Stromal cell of bone marrow (primary cell): ENCODE results near the gene CST9.
"Not testable (repeated sequence)": the region's sequence is repeated elsewhere in the genome, so short reads cannot be mapped to it uniquely, and the experiment has no call there.

ENCODE experiments used
- DNase-seq: peaks from one replicate; pipeline ENCODE4 v3.0.0-alpha.2; 2012; ENCODE audit warnings: low read depth

CST9 gene

DNA sequence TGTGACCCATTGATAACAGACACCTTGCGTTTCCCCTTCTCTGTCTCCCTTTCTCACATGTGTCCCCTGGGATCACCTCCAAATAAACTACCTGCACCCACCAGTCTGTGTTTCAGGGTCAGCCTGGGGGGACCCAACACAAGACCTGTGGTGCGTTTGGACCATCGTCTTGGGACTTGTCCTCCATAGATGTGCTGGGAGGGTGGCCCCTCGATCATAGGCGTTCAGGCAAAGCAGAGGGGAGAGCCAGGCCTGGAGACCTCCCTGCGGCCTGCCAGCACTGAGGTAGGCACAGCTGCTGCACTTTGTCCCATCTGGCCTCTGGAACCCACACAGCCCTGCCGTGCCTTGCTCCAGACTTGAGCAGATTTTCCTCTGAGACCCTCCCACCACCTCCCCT lies 18.1 kb downstream of the CST9 start:
- no peak for DNase-seq

DNA sequence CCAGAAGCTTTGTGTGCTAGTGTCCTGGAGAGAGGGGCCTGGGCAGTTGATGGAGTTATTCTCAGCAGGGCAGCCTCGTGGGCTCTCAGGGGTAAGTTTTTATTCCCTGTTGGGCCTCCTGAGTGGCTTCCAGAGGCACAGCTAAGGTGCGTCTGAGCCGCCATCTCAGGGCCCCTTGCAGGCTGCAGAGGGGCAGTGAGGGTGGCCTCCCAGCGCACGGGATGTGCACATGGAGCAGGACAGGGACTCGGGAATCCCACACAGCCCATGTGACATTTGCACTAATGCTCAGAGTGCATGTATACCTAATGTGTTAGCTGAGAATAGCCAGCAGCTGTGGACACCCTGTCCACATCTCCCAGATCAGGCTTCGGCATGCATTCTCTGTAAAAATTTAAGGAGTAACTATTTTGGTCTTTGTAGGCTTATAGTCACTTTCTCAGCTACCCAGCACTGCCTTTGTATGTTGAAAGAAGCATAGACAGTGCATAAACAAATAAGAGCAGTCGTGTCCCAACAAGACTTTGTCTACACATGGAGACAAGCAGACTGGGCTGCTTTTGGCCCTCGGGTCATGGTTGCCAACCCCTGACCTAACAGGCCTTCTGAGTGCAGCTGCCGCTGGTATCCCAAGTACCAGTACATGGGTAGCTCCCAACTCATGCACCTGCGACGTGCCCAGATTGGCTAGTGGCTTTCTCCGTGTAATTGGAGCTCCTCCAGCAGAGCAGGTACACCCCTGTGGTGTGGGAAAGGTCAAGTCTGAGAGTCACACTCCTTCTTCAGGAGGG lies 18.8 kb downstream of the CST9 start:
- no peak for DNase-seq

DNA sequence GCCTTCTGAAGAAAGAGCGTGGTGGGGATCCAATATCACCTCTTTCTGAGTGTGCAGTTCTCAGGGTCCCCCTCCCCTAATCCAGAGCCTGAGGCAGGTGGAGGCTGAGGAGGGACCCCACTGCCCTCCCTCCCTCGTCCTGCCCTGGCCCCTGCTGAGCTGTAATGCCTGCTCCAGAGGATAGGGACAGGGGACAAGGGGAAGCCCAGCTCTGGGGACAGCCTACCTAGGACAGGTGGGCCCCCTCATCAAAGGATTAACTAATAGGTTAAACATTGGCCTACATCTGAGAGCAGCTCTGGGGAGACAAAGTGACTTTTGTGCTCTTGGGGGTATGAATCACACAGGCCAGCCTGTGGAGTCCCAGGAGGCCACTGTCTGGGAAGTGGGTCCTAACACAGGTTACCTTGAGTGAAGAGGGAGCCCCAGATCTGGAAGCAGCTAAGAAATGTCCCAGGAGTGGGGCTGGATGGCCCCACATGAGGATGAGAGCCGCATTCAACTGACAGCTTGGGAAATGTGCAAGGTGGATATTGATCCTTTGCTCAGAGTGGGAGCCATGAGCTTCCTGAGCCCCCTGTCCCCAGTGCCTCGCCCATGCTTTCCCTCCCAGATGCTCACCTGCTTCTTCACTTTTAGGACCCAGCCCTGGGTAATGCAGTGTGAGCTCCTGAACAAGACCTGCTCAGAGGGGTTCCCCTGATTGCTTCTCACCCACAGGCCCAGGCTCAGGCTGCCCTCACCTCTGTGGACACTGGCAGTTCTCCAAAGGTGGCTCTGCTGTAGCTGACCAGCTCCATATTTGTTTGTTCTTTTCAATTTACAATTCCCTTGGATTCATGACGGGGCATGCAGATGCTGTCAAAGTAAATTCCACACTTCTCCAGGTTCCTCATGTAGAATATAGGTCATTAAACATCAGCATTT lies 19.6 kb downstream of the CST9 start:
- DNase-seq, result no peak

DNA sequence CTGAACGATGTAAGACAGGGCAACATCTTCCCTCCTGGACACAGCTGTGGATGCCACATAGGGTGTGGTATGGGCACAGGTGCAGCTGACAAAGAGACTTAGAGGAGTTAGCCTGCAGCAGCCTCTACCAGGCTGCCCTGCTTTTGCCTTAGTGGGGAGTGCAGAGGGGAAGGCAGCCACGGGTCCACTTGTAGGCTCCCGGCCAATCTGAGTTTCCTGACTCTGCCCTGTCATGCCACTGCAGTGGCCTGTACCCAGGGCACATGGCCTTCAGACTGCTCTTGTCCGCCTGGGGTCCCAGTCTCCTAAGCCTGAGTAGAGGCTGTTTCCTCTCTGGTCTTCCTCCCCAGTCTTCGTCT lies 20.3 kb downstream of the CST9 start:
- no peak for DNase-seq

DNA sequence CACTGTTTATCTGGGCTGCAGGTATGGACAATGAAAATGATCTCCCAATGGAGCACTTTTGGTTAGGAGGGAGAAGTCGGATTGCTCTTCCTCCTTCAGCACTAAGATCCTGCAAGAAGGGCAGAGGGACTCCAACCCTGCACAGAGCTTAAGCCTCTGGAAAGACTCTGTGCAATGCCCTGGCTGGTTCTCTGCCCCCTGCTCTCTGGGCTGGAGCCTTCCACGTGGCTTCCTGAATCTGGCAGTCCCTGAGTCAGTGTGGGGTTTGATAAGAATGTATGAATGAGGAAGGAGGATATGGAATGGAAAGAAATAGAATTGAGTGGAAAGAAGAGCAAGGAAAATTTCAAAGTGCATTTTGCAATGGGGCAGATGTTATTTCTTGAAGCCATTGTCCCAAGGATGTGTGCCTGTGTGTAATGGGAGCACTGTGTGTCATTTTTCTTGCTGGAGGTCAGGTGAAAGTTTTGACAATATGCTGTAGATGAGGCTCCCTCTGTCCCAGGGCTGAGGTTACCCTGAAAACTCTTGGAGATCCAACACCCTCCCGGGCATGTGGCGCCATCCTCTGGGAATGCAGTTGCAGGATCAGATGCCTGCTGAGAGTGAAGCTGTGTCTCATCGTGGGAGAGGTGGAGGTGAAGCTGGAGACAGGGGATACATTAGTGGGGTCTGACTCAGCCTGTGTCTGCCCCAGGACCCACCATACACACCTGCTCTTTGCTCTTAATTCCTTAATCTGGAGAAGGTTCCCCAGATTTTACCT lies 21.1 kb downstream of the CST9 start:
- no peak for DNase-seq

DNA sequence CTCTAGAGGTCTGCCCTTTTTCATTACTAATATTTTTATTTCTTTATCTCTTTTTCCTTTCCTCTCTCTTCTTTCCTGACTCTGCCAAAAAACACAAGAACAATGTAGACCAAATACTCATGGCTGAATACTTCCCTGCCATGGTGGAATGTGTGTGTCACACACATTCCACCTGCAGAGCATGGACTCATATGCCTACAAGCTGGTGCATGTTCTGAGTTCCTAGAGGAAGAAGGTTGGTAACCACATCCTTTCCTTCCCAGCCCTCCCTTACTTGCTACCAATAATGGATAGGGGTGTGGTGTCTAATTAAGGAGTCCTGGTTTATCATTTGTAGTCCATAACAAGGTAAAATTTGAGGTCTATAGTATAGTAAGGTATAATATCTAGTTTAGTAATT lies 22.2 kb downstream of the CST9 start:
- DNase-seq, result no peak

DNA sequence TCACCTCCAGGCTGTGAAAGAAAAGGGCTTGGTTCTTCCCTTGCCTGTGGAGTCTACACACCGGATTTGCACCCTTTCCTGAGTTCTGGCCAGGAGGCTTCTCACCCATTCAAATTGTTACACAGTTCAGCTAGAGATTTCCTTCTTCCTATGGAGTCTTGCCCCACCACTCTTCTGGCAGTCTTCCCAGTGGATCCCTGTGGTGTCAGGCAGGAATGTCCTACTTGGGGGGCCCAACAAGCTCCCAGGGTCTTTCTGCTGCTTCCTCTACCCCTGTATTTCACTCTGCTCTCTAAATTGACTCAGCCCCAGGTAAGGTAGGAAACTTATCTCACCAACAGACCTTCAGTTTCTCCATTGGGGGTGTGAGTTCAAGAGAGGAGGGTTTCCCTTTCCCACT lies 23.4 kb downstream of the CST9 start:
- DNase-seq, result no peak

DNA sequence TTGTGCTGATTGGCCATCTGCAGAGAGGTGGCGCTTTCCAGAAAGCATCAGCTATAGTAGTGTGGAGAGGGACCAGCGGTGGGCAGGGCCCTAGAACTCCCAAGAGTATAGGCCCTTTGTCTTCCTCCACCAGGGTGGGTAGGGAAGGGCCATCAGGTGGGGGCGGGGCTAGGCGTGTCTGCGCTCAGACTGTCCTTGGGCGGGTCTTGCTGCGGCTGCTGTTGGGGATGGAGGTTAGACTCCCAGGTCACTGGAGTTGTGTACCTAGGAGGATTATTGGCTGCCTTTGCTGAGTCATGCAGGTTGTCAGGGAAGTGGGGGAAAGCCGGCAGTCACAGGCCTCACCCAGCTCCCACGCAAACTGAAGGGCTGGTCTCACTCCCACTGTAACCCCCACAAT lies 23.9 kb downstream of the CST9 start:
- not testable (repeated sequence) for DNase-seq

DNA sequence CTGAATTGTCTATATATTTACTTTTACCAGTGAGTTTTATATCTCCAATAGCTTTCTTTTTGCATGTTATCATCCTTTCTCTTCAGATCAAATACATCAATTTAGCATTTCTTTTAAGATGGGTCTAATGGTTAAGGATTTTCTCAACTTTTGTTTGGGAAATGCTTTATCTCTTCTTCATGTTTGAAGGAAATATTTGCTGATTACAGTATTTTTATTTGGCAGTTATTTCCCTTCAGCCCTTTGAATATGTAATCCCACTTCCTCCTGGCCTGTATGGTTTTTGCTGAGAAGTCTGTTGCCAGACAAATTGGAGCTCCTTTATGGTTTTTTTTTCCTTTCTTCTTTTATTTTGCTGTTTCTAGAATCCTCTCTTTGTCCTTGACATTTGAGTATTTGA lies 30.7 kb downstream of the CST9 start:
- DNase-seq, result no peak

DNA sequence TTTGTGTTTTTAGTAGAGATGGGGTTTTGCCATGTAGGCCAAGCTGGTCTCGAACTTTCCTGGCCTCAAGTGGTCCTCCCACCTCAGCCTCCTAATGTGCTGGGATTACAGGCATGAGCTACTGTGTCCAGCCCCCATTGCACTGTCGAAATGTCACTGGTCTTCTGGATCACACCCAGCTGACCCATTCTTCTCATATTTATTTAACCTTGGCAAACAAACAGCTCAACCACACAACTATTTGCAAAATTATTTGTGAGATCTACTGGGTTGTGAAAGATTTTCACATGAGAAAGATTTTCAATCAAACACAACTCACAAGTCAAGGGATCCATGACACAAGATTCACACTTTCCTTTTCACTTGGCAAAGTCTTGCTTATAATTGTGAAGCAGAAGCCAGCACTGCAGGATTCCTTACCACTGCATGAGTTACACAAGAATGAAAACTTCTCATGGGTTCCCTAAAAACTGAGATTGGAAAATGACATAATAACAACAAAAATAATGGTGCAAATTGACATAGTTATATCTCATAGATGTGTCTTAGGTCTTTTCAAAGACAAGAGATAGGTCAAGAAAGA lies 35.4 kb downstream of the CST9 start:
- DNase-seq, result no peak

DNA sequence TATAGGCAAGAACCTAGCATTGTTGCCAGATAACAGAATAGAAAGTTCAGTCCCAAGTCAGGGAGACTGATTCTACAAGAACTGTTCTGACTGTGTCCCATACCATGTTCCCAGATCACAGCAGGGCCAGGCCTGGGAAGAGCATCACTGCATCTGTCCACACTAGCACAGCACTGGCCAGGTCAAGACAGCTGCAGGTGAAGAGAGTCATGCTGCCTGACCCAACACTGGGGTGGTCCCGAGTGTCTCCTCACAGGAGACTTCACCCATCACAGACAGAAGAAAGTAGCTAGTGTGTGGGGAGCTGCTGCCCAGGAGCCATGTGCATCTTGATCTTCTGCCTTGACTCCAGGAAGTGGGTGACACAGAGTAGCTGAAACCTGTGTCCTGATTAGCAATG lies 36.1 kb downstream of the CST9 start:
- DNase-seq, result no peak

DNA sequence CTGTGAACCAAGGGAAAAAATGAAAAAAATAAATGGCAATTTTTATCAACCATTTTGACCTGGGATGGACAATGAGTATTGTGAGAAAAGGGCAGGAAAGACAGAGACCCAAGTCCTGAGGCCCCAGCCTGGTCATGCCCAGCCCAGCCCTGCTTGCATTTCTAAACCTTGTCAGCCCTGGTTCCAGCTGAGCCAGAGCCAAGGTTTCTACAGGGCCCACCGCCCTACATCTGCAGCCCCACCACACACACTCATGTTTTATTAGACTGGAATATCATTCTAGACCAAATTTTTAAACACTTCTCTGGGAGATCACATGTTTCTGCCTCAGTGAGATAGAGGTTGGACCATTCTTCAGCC lies 36.8 kb downstream of the CST9 start:
- no peak for DNase-seq

DNA sequence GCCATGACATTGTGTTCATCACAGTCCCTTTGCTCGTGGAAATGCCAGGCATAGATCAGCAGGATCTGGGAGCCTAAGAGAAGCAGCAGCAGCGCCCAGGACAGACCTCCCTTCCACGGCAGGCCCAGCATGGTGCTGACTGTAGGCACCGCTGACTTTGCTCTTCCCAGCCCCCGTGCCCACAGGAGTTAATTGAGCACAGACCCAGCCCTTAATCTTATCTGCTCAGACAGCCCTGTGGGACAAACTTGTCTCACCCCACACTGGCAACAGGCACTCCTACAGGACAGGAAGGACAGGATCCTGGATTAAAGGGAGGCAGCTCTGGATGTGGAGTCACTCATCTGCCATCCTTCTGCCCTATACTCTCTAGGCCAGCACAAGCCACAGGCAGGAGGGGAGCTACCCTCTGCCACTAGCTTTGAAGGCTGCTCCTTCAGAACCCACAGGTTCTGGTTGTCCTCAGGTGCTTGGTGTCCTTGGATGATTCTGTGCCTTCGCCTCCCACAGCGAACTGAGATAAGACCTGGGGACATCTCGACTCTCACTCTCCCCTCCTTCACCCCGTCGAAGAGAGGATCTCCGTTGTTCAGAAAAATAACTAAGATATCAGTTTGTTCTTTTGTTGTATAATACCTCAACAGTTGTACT lies 37.3 kb downstream of the CST9 start, which contains the start of gene CST9L:
Gene CST9L (minus strand): TSS at position 165 of the 651 bp plus-strand sequence. CDS start 34 bp downstream, at position 131.
- DNase-seq, result no peak

DNA sequence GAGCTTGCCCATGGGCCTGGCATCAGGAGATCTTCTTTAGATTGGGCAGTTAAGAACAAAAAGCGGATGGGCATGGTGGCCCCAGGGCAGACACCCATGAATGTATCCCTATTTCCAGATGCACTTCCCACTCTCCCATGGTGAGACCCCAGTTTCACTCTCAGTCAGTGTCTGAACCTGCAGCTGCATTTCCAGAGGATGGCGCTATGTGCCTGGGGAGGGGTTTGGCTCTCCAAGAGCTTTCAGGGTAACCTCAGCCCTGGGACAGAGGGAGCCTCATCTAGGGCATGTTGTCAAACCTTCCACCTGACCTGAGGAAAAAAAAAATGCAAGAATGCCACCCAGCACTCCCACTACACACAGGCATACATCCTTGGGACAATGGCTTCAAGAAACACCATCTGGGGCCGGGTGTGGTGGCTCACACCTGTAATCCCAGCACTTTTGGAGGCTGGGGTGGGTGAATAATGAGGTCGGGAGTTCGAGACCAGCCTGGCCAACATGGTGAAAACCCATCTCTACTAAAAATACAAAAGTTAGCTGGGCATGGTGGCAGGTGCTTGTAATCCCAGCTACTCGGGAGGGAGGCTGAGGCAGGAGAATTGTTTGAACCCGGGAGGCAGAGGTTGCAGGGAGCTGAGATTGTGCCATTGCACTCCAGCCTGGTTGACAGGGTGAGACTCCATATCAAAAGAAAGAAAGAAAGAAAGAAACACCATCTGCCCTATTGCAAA lies 39.4 kb downstream of the CST9 start:
- no peak for DNase-seq

DNA sequence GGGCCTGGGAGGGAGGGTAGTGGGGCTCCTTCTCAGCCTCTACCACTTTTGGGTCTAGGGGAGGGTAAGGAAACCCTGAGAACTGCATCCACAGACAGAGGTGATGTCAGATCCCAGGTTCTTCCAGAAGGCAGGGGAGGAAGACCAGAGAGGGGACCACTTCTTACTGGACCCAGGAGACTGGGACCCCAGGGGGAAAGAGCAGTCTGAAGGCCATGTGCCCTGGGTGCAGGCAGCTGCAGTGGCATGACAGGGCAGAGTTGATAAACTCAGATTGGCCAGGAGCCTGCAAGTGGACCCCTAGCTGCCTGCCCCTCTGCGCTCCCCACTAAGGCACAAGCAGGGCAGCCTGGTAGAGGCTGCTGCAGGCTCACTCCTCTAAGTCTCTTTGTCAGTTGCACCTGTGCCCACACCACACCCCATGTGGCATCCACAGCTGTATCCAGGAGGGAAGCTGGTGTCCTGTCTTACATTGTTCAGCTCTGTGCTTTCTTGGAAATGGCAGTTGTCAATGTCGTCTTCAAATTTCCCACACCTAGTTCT lies 40.1 kb downstream of the CST9 start:
- DNase-seq, result no peak

DNA sequence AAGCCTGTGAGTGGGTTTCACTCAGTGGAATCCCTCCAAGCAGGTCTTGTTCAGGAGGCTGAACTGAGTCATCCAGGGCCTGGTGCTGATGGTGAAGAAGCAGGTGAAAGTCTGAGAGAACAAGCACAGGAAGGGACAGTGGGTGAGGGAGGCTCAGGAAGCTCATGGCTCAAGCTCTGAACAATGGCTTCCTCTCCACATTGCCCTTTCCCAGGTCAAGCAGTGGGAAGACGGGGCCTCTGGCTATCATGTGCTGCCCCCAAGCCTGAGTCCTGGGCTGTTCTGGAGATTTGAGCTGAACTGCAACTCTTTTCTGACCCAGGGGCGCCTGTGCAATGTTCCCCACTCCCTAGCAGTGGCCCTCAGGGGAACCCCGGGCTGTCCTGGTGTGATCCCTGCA lies 40.8 kb downstream of the CST9 start:
- DNase-seq, result no peak

DNA sequence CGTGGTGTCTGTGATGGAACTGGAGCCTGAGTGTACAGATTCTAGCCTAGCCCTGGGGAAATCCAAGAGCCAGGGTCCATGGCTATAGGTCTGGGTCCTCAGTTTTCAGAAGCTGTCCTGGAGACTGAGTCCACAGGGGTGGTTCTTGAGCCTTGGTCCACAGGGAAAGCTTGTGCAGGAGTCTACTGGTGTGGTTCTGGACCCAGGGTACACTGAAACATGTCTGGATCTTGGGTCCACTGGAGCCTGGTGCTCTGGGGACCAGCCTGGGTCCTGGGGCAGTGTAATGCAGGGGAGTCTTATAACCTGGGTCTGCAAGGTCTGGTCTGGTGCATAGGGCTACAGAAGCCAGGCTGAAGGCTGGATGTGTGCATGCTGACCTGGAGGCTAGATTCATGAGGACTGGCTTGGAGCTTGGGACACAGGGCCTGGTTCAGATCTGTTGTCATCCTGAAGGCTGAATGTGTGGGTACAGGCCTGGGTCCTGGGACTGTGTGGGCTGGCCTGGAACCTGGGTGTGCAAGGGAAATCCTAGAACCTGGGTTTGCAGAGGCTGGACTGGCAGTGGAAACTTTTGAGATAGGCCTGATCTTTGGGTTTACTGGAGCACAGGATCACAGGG lies 42.9 kb downstream of the CST9 start:
- DNase-seq, result no peak

DNA sequence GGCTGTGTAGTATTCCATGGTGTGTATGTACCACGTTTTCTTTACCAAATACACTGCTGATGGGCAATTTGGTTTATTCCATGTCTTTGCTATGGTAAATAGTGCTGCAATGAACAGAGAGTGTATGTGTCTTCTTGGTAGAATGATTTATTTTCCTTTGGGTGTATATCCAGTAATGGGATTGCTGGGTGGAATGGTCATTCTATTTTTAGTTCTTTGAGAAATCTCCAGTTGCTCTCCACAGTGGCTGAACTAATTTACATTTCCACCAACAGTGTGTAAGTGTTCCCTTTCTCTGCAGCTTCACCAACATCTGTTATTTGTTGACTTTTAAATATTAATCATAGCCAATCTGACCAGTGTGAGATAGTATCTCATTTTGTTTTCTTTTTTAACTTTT lies 51.3 kb downstream of the CST9 start:
- no peak for DNase-seq
